Measurements from ENCODE around the gene ERFL.

The ERFL gene

DNA sequence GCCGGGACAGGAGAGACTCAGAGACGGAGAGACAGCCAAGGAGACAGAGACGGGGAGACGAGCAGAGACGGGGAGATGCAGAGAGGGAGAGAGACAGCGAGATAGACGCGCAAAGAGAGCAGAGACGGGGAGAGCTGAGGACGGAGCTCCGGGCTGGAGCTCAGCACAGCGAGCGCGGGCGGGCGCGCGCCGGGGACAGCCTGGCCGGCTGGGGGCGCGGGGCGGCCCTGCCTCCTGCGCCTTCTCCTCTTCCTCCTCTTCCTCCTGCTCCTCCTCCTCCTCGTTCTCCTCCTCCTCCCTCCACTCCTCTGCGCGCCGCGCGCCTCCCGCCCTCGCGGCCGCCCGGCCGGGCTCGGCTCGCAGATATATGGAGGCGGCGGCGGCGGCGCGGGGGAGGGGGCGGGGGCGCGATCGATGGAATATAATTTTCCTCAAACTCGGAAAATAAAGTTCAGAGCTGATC lies at the start of gene ERFL:
TSS of gene ERFL (minus strand) at position 229 of the 463 bp plus-strand sequence. CDS start 15,530 bp downstream, outside the sequence.
- no peak for DNase-seq (ENCODE audit: low spot score)

DNA sequence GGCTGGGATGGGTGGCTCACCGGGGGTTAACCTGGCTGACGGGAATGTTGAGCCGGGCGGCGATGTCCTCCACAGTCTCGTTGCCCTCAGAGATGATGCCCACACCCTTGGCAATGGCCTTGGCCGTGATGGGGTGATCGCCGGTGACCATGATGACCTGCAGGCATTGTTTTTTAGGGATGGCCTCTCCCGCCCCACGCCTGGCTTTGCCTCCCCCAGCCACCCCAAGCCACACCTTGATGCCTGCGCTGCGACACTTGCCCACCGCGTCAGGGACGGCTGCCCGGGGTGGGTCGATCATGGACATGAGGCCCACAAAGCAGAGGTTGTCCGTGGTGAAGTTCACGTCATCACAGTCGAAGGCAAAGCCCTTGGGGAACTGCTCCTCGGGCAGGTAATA lies 49.7 kb upstream of the ERFL start:
- DNase-seq (ENCODE audit: low spot score) = no peak

DNA sequence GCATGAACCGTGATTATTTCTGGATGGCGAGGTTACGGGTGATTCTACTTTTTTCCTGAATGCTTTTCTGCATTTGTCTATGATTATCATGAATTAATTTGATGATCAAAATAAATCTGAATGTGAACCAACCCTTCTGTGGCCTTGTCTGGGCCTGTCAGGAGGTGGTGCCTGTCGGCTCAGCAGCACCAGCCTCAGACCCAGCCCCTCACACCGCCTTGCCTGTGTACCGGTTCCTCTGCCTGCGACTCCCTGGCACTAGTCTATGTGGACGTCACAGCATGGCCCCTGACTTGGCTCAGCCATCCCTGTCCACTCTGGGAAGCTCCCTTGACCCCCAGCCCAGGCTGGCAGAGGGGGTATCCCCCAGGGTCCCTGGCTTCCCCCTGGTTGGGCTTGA lies 46.4 kb upstream of the ERFL start:
- DNase-seq (ENCODE audit: low spot score) = no peak

DNA sequence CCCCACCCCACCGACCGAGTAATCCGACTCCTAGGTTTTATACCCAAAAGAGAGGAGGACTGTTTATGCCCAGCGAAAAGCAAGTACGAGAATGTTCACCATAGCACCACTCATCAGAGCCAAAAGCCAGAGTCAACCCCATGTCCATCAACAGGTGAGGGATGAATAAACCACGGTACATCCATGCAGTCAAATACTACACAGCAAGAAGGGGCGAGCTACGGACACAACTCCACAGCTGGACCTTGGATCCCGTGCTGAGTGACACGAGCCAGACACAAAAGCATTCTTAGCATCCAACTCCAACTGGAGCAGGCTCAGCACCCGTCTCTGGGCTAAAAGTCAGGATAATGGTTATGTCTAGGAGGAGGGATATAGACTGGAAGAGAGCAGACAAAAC lies 43.1 kb upstream of the ERFL start:
- no peak for DNase-seq (ENCODE audit: low spot score)

DNA sequence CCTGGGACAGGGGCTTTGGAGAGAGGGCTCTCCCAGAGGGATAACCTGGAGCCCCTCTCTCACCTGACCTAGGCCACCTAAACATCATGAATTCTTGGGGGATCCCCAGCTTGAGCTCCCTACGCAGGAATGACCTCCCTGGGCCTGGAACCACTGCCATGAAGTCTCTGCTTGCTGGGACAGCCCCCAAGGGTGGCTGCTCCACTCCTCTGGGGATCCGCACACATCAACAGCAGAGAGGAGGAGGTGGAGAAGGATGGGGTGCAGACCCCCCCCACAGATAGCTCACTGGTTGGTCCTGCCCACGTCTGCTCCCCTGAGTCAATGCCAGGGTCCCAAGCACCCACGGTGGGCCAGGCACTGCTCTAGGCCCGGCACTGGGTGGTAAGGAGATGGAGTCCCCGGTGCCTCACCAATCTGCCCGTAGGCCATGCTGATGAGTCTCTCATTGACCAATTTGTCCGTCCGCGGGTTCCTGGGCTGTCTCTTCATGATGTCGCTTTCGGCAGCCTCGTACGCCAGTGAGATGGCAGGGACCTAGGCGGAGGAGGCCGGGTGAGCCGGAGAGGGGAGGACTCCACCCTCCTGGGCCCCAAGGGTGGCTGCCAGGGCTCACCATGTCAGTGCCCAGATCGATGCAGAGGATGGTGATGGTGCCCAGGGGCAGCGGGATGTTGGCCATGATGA lies 41.7 kb upstream of the ERFL start:
- no peak for DNase-seq (ENCODE audit: low spot score)

DNA sequence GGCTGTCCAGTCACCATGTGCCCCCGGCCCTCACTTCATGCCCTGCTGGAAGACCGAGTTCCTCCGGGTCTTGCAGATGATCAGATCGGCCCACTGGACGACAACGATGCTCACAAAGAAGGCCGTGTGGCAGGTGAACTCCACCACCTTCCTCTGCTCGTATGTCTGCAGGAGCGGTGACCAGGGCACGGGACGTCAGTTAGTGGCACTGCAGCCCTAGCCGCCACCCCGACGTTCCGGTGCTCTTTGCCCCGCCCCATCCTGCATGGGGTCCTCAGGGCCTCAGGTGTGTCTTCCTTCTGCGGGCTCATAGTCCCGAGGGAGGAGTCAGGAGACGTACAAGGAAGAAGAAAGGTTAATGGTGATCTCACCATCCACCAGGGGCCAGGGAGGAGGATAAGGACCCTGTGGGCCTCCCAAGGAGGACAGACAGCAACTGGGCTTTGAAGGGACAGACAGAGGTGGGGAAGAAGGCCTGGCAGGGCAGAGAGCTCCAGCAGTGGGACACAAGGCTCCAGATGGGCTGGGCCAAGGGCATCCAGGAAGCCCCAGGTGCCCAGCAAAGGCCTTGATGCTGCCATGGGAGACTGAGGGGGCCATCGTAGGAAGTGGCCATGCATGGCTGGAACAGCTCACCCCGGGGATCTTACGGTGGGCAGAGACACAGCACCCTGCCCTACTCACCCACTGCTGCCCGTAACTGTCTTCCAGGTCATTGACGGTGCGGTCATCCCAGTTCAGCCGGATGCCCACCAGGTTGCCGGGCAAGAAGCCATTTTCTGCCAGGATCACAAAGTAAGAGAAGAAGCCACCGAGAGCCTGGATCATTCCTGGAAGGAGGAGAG lies 40.7 kb upstream of the ERFL start:
- no peak for DNase-seq (ENCODE audit: low spot score)

DNA sequence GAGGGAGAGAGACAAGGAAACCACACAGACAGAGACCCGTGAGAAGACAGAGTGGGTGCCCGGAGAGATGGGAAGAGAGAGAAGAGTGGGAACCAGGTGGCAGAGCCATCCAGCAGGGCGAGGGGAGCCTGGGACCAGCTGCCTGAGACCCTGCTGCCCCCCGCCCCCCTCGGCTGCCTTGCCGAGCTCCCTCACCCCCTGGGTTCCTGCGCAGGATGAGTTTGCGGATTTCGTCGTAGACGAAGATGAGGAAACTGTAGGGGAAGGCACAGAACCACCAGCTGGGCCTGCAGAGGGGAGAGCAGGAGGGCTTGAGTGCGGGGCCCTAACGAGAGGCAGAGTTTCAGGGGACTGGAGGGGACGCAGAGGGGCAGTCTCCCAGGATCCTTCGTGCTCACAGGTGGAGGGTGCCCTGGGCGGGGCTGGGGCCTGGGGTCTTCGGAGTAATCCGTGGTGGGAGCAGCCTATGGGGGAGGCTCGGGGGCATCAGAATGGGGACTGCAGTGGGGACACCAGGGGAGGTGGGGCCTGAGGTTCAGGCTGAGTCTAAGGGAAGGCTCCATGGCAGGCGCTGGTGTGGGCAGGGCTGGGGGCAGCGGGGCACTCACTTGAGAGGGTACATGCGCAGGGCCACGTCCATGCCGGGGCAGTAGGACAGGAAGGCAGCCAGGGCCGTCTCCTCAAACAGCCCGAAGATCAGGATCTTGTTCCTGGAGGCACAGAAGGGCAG lies 39.0 kb upstream of the ERFL start:
- no peak for DNase-seq (ENCODE audit: low spot score)

DNA sequence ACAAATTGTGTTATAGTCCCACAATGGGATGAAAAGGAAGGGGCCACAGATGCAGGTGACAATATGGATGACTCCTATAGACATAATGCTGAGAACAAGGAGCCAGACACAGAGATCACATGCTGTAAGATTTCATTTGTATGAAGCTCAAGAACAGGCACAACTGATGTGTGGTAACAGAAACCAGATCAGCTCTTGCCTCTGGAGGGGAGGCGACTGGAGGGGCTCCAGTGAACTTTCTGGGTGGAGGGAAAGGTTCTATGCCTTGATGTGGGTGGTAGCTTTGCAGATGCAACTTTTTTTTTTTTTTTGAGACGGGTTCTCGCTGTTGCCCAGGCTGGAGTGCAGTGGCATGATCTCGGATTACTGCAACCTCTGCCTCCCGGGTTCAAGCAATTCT lies 36.9 kb upstream of the ERFL start:
- DNase-seq (ENCODE audit: low spot score) = no peak

DNA sequence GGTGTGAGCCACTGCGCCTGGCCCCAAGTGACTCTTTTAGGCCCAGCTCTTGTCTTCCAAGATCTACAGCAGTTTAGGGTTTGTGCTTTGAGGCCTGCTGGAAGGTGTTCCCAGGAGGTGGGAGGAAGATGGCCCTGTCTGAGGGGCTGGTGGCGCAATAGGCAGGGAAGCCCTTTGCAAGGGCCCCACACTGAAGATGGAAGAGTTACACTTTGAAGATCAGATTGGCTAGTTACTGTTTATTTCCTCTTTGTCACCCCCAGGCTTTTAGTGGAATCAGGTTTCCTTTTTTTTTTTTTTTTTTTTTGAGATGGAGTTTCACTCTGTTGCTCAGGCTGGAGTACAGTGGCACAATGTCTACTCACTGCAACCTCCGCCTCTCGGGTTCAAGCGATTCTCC lies 32.7 kb upstream of the ERFL start:
- DNase-seq (ENCODE audit: low spot score) = no peak

DNA sequence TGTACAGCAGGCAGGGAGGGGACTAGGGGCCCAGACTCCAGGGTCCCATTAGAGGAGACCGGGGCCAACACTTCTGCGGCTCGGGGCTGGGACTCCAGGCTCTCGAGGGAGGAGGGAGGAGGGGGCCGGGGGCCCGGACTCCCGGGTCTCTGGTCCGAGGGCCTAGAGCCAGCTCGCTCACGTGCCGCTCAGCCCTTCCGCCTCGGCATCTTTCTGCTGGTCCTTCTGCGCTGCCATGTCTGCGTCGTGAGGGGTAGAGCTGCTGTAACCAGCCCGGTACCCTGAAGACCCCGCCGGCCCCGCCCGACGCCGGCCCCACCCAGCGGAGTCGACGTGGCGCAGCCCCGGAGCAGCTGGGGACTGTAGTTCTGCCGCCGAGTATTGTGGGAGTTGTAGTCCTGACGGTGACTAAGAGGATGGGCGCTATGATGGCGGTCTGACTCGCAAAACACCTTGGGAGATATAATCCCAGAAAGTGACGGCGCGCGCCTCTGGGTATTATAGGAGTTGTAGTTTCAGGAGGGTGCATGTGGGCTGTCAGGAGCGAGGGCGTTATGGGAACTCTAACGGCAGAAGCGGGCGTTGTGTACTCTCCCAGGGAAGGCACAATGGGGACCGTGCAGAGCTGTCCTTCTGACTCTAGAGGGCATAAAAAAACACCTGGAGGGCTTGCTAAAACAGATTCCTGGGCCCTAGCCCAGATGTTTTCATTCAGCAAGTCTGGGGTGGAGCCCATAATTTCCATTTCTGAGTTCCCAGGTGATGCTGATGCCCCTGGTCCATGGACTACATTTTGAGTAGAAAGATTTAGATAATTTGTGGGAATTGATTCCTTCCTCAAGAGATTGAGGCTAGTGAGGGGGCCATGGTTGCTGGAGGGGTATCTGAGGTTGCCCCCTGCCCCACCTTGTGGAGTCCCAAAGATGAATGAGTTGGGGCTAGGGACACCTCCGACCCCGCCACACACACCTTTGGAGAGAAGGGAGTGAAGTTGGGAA lies 31.1 kb upstream of the ERFL start, which contains the start of gene RABAC1:
TSS of gene RABAC1 (minus strand) at position 266 of the 998 bp plus-strand sequence. CDS start at position 237, 29 bp downstream.
- peak; percentile 97 for DNase-seq (ENCODE audit: low spot score)

DNA sequence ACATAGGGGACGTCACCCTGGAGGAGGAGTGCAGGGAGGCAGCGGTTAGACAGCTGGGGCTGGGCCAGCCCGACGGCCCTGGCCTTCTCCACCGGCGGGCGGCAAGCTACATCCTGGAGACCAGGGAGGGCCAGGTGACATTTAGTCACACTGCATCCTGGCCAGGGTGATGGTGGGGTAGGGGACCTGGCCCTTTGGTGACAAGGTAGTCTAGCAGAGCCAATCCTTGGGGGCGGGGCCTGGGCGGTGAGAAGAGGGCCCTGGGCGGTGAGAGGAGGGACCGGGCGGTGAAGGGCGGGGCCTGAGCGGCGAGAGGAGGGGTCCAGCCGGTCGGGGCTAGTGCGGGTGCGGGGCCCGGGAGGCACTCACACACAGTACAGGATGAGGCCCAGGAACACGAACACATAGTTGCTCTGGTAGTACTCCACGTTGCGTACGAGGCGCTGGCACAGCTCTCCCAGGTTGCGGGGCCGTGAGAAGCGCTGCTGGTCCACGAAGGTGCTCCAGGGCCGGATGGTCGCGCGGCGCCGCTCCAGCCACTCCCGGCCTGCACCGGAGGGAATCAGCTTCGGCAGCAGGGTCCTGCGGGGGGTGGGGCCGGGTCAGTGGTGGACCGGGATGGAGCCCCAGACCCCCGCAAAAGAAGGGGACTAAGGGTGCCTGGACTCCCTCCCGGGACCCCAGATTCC lies 30.3 kb upstream of the ERFL start:
- DNase-seq (ENCODE audit: low spot score) = peak; percentile 87

DNA sequence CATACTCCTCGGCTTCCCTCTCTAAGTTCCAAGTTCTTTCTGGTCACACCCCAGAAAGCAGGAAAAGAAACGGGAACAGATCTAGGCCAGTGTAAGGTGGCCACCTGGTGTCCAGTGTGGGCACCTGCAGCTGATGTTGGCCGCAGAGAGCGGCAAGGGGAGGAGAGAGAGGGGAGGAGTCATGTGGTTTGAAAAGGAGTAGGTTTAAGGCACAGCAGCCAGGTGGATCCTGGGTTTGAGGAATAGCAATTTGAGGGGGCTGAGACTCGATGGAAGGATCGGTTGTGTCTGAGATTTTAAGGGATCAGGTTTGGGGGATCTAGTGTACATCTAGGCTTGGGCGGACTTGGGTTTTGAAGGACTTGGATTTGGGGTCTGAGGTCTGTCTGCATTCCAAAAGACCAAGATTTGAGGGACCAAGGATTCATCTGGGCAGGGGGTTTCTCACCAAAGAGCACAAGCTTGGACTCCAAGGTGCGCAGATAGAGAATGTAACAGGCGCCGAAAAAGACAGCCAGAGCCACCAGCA lies 29.7 kb upstream of the ERFL start:
- peak; percentile 95 for DNase-seq (ENCODE audit: low spot score)

DNA sequence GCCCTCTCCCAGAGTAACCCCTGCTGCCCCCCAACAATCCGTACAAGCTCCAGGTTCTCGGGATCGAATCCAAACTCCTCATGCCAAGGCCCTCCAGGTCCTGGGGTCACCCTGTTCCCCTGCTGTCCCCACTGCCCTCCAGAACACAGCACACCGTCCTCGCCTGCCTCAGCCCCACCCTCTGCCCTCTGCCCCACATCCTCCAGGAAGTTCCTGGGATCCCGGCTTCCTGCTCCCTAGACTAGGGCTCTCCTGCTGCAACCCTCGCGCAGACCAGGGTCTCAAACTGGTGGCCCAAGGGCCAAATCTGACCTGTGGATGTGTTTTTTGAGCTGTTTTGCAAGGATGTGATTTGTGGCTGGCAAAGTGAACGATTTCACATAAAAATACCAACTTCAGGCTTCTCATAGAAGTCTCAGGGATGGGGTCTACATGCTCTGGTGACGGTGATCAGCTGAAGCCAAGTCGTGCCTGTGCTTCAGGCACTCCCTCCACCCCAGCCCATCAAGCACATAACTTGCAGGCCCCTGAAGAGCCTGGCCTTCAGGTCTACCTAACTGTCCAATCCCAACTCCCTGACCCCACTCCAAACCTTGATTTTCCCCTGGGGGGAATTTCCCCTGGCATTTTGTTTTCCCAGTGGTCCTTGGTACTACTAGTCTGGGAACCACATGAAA lies 29.1 kb upstream of the ERFL start:
- DNase-seq (ENCODE audit: low spot score) = no peak

DNA sequence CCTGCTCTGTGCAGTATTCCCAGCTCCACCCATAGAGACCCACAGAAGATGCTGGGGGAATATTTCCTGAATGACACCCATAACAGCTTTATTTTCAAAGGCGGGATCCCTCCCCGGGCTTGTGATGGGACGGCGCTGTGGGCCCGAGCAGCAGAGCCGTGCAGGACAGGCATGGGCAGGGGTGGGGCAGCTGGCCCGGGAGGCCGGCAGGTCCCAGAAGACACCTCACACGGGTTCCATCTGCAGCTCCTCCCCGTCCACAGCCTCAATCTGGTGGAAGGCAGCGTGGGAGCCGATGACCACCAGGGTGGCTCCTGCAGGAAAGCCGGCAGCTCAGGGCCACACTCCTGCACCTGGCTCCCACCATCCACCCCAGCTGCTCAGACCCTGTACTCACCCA lies 28.4 kb upstream of the ERFL start:
- no peak for DNase-seq (ENCODE audit: low spot score)

DNA sequence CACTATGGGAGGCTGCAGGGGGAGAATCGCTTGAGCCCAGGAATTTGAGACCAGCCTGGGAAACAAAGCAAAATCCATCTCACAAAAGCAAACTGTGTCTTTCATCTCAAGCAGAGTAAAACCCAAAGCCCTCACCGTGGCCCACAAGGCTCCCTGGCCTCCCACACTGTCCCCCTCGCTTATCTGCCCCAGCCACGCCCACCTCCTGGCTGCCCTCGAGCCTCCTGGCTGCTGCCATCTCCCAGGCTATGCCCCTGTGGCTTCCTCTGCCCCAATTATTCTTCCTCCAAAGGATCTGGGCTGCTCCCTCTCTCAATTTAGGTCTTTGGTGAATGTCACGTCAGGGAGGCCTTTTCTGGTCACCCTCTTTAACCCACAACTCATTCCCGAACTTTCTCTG lies 27.3 kb upstream of the ERFL start:
- DNase-seq (ENCODE audit: low spot score) = no peak

DNA sequence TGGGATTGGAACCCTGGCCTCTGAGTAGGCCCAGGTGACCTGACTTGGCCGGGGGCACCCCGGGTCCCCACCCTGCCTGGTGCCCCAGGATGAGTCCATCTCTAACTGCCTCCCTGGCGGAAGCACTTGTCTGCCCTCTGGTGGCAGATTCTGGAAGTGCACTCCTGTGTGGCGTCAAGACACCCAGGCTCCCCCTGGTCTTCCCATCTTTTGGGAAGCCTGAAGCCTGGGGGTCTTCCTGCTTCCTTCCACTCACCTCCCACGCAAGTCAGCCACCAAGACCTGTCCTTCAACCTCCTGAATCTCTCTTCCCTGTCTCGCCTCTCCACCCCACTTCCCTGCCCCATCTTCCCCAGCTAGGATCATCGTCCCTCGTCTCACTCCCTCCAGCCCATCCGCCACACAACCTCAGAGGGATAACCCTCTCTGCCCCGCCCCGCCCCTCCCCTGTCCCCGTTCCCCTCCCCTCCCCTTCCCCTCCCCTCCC lies 23.5 kb upstream of the ERFL start:
- peak; percentile 97 for DNase-seq (ENCODE audit: low spot score)

DNA sequence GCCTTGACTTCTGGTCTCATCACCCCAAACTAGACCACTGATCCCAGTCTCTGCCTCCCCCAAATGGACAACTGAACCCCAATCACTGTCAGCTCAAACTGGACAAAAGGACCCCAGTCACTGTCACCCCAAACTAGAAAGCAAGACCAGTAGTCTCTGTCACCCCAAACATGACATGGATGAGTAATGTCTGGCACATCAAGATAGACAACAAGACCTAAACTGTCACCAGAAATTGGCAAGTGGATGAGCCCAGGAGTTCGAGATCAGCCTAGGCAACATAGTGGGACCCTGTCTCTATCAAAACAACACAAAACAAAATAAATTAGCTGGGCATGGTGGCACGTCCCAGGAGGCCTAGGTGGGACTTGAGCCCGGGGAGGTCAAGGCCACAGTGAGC lies 18.8 kb upstream of the ERFL start:
- no peak for DNase-seq (ENCODE audit: low spot score)

DNA sequence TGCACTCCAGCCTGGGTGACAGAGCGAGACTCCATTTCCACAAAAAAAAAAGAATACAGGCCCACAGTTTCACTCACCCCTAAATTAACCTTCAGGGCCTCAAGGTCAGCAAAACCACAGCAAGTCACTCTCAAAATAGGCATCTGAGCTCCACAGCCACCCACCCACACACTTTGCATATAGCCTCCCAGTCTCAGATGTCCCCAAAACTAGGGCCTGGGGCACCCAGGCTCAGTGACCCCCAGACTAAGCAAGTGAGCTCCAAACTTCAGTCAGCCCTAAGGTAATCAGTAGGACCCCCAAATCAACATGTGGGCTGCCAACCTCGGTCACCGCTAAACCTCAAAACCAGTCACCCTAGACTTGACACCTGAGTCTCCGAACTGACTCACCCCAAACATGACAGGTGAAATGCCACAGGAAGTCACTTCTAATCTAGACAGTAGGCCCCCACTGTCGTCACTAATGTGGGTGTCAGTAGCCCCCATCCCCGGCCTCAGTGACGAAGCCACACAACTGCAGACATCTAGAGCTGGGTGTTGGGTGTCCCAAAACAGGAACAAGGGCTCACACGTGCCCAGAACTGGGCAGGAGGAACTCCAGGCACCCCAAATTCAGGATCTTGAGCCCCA lies 17.0 kb upstream of the ERFL start:
- no peak for DNase-seq (ENCODE audit: low spot score)

DNA sequence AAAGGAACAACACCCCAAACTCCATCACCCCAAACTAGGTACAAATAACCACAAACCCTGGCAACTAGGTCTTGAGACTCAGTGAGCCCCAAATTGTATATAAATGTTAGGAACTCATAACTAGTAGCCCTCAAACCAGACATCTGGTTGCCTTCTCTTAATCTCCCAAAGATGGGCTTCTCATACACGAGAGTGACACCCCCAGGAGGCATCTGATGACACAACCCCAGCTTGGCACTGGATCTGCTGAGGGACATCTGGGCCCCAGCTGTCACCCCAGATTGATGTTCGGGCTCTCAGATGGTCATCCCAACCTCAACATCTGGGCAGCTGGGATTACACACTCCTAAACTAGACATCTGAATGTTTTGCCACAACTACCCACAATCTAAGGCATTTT lies 16.1 kb upstream of the ERFL start:
- DNase-seq (ENCODE audit: low spot score) = no peak
